GM12801 (cell line): ENCODE results near the gene HOXC10.

Experiments
- CTCF ChIP-seq: IDR thresholded peaks from one replicate; pipeline ENCODE4 v1.5.1; 2011; ENCODE audit warnings: control low read depth; ENCODE audit not compliant: insufficient read length; ENCODE audit errors: extremely low read depth

HOXC10 gene

GRCh38 chr12:54017878-54018467 lies 33.0 kb downstream of the HOXC10 start:
- TF ChIP-seq CTCF = no peak

- no peak for TF ChIP-seq CTCF
Observed at GRCh38 chr12:54018468-54018984, 33.6 kb downstream of the HOXC10 start.

- no peak for TF ChIP-seq CTCF
Observed at GRCh38 chr12:54019091-54019811, 34.3 kb downstream of the HOXC10 start.

DNA sequence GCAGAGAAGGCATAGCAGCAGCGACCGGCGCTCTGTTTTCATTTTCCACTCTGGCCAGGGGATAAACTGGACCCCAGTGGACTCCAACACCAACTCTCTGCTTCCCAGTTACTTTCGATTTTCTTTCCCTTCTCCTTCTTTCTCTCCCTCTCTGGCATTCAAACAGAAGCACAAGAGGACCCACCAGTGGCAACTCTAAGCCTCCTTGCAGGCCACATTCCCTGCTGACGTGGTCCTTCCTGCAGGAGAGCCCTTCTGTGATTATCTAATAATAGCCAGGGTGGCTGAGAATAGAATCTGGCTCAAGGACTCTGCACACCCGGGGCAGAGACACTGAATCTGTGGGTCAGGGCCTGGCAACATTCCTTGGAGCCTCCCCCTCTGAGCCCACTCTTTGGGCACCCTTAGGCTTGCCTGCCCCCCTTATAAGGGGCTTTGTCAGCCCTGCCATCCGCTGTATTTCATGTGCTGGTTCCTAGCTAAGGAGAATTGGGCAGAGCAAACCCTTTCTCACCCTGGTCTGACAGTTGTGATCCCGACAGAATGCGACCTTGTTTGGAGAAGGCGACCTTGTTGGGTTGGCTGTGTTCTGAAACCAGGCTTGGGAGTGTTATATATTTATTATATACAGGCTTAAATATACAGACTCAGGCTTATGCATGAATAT lies 35.1 kb downstream of the HOXC10 start:
- TF ChIP-seq CTCF = no peak

DNA sequence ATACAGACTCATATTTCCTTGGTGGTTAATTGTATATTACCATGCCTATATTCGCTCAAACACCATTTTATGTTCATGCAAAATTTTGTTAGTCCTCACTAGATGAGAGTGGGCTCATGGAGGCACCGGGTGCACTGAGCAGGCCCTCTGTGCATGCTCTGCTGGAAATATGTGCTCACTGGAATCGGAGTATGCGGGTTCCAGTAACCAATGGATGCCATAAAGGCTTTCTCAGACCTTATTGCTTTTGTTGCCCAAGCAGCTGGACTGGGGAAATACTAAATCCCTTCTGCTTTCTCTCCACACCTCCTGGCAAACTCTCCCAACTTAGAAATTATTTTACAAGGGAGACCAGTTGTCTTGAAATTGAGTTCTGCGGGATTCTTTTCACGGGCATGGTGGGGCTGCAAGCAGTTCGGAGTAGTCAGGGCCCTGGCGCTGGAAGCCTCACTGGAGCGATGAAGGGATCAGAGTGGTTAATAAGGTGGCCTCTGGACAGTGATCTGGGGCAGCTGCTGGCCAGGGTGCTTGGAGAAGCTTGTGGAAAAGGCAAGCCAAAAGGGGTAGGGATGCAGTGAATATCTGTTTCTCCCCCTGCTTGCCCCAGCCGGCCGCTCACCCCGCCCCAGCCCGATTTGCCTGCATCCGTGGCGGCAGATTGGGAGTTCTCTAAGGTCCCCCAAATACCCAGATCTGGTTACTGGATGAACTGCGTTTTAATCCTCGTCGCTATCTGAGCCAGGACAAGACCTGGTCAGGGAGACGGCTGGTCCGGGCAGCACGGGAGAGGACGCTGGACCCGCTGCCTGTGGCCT lies 35.9 kb downstream of the HOXC10 start:
- TF ChIP-seq CTCF = no peak

- TF ChIP-seq CTCF = no peak
Observed at GRCh38 chr12:54021432-54022013, 36.6 kb downstream of the HOXC10 start.
